OCI-LY7 (cell line): Measurements from ENCODE around the gene CNDP1. TPM values are rescaled to one million over a fixed set of nuclear protein-coding genes. Genes with fewer than 3 reads are reported as not detected.

ENCODE experiments used
- BruUV-seq: library from RNA; stranded (reverse); fragments of 400-500 nt; replicated peaks from 2 replicates; lab custom pipeline; 2021; lab: Mats Ljungman, UMichigan
- CTCF ChIA-PET: fragments of 300-600 bp; sonication (Branson Sonifier 250); formaldehyde crosslinking; loops from one replicate; lab custom pipeline; 2022; ENCODE audit warnings: antibody characterized with exemption; ENCODE audit not compliant: unreplicated experiment; lab: Charles Lee
- POLR2A ChIA-PET: fragments of 300-600 bp; sonication (Branson Sonifier 250); formaldehyde crosslinking; loops from one replicate; lab custom pipeline; 2022; ENCODE audit warnings: antibody characterized with exemption; lab: Charles Lee
- DNase-seq: peaks from one replicate; pipeline ENCODE4 v3.0.0-alpha.2; 2015; ENCODE audit warnings: low spot score
- H2AFZ ChIP-seq: fragments of 200-600 bp; sonication (generic), shearing (Covaris generic); 2 replicates; pipeline ENCODE4 v1.6.1; 2014; ENCODE audit warnings: mild to moderate bottlenecking, antibody characterized with exemption, low read length, moderate library complexity
- H3K27ac ChIP-seq: fragments of 200-600 bp; sonication (generic); 2 replicates; pipeline ENCODE4 v1.5.1; 2014; ENCODE audit warnings: mixed run types, low read depth, mild to moderate bottlenecking, moderate library complexity, low read length, inconsistent platforms; ENCODE audit not compliant: poor library complexity, severe bottlenecking
- H3K36me3 ChIP-seq: fragments of 200-600 bp; sonication (generic); 2 replicates; pipeline ENCODE4 v1.6.1; 2014; ENCODE audit warnings: mild to moderate bottlenecking, antibody characterized with exemption, low read length, moderate library complexity, mixed read lengths; ENCODE audit not compliant: insufficient read depth
- H3K4me1 ChIP-seq: fragments of 200-600 bp; sonication (generic); 2 replicates; pipeline ENCODE4 v1.5.1; 2014; ENCODE audit warnings: mild to moderate bottlenecking, low read length; ENCODE audit not compliant: insufficient read depth, poor library complexity, severe bottlenecking
- H3K4me2 ChIP-seq: fragments of 200-600 bp; sonication (generic); 2 replicates; pipeline ENCODE4 v1.6.1; 2014; ENCODE audit warnings: mild to moderate bottlenecking, low read length
- H3K4me3 ChIP-seq: fragments of 200-600 bp; sonication (generic); 2 replicates; pipeline ENCODE4 v1.5.1; 2014; ENCODE audit warnings: mild to moderate bottlenecking, low read depth, low read length; ENCODE audit not compliant: poor library complexity, severe bottlenecking
- H3K79me2 ChIP-seq: fragments of 200-600 bp; sonication (generic); 2 replicates; pipeline ENCODE4 v1.6.1; 2016; ENCODE audit warnings: low read depth, mild to moderate bottlenecking, low read length, moderate library complexity, mixed read lengths; ENCODE audit not compliant: insufficient read depth
- H3K9me2 ChIP-seq: fragments of 200-600 bp; sonication (generic); 2 replicates; pipeline ENCODE4 v1.6.1; 2016; ENCODE audit warnings: mild to moderate bottlenecking, low read length, mixed read lengths; ENCODE audit not compliant: insufficient read depth
- H3K9me3 ChIP-seq: fragments of 200-600 bp; sonication (generic); 2 replicates; pipeline ENCODE4 v1.6.1; 2014; ENCODE audit warnings: mild to moderate bottlenecking, mixed run types, low read length, mixed read lengths
- H4K20me1 ChIP-seq: fragments of 200-600 bp; sonication (generic); 2 replicates; pipeline ENCODE4 v1.6.1; 2014; ENCODE audit warnings: mild to moderate bottlenecking, antibody characterized with exemption, low read length, moderate library complexity, mixed read lengths; ENCODE audit not compliant: insufficient read depth
- CTCF ChIP-seq: fragments of 200-600 bp; sonication (generic); conservative IDR thresholded peaks from 2 replicates; pipeline ENCODE4 v1.5.1; 2014; ENCODE audit warnings: mild to moderate bottlenecking, antibody characterized with exemption, low read length, moderate library complexity, mixed read lengths
- EZH2phosphoT487 ChIP-seq: fragments of 200-600 bp; sonication (generic); IDR thresholded peaks from 2 replicates; pipeline ENCODE4 v1.6.1; 2018; ENCODE audit warnings: low read depth, borderline replicate concordance, mild to moderate bottlenecking, mixed run types, antibody characterized with exemption, low read length, moderate library complexity, mixed read lengths
- intact Hi-C: fragments of 100-400 bp; cut with micrococcal nuclease; formaldehyde crosslinking; loops from one replicate; pipeline ENCODE4 v1.10.0; 2022; ENCODE audit not compliant: unreplicated experiment
- total RNA-seq, 2 experiments: library from RNA; depleted of rRNA in 1 of 2; stranded (reverse); fragments of >200 nt in 1 of 2; shearing (Covaris generic) in 1 of 2; gene quantifications; 2 replicates each; pipeline ENCODE4 v1.2.3, GENCODE V29; 2014 to 2022

CNDP1 gene
- total RNA-seq, 2 experiments from 2014 or later, result not detected

DNA sequence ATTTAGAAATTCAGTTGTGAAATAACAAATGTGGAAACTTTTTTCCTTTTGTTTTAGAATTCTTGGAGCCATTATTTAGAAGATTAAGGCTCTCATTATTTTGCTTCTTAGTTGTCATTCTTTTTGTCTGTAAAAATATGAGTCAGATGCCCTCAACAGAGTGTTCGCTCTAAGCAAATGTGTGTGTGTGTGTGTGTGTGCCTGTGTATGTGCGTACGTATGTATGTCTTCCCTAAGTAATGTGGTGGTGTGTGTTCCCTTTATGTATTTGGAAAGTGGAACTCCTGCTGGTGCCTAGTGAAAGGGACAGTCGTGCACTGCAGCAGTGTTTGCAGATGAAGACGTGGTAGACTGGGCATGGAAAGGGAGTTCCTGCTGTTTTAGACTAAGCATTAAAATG lies 90.9 kb downstream of the CNDP1 start:
- no peak overlapping the region for H3K4me3 ChIP-seq
- no peaks in the 10 kb centered on the region for H3K9me2 ChIP-seq
- CTCF ChIA-PET, result no interaction called here
- no peaks in the 10 kb centered on the region for H3K9me3 ChIP-seq
- no peaks in the 10 kb centered on the region for H3K4me1 ChIP-seq
- no peak for DNase-seq
- H3K36me3 ChIP-seq, result no peaks in the 10 kb centered on the region
- H4K20me1 ChIP-seq, result no peaks in the 10 kb centered on the region; the same call in 1 of the 2 replicates
- intact Hi-C loops, result no loop called here
- H3K27ac ChIP-seq, result no peak overlapping the region
- POLR2A ChIA-PET, result no interaction called here
- no peak overlapping the region for H2AFZ ChIP-seq
- BruUV-seq, result no TSS peak
- TF ChIP-seq EZH2phosphoT487 (no peak), CTCF (no peak)
- H3K79me2 ChIP-seq, result 0 out of 2 replicates have a peak, but pooled peaks cover 3% of the 10 kb centered on the region
- no peak overlapping the region for H3K4me2 ChIP-seq

- intact Hi-C loops, result no loop called here
- no peak for TF ChIP-seq CTCF
- BruUV-seq, result no TSS peak
- no peaks in the 10 kb centered on the region; the same call in 1 of the 2 replicates for H4K20me1 ChIP-seq
- ChIA-PET CTCF (no interaction called here), POLR2A (no interaction called here)
- H3K27ac ChIP-seq, result no peak overlapping the region
- no peak overlapping the region for H2AFZ ChIP-seq
- no peak overlapping the region for H3K4me3 ChIP-seq
- no peaks in the 10 kb centered on the region for H3K36me3 ChIP-seq
- no peaks in the 10 kb centered on the region for H3K9me3 ChIP-seq
- DNase-seq, result no peak
- H3K4me1 ChIP-seq, result no peaks in the 10 kb centered on the region
- no peaks in the 10 kb centered on the region for H3K79me2 ChIP-seq
- H3K9me2 ChIP-seq, result no peaks in the 10 kb centered on the region
- no peak overlapping the region for H3K4me2 ChIP-seq
Observed at GRCh38 chr18:74626049-74626874, 92.0 kb downstream of the CNDP1 start.

- Histone ChIP-seq H3K4me1 (no peaks in the 10 kb centered on the region), H4K20me1 (no peaks in the 10 kb centered on the region), H3K9me2 (no peaks in the 10 kb centered on the region), H3K9me3 (no peaks in the 10 kb centered on the region), H3K36me3 (peaks cover 5% of the 10 kb centered on the region; the same call in 1 of the 2 replicates), H3K4me3 (no peak overlapping the region), H3K27ac (no peak overlapping the region), H2AFZ (no peak overlapping the region), H3K79me2 (no peaks in the 10 kb centered on the region), H3K4me2 (no peak overlapping the region)
- BruUV-seq, result no TSS peak
- CTCF ChIA-PET, result no interaction called here
- POLR2A ChIA-PET, result no interaction called here
- no peak for TF ChIP-seq EZH2phosphoT487
- no peak for TF ChIP-seq CTCF
- no peak for DNase-seq
- intact Hi-C loops, result no loop called here
Observed at GRCh38 chr18:74630804-74631203, 96.5 kb downstream of the CNDP1 start.
